B cell (primary cell): Measurements from ENCODE around the gene AP1S3. TPM values are rescaled to one million over a fixed set of nuclear protein-coding genes. Genes with fewer than 3 reads are reported as not detected.

Source experiments
- ATAC-seq: fragments of 200-7000 bp; cut with Tn5 transposase; one replicate; pipeline ENCODE4 v1.10.0; 2021; ENCODE audit warnings: low read depth, mild to moderate bottlenecking, moderate number of reproducible peaks, moderate library complexity
- CTCF ChIA-PET: fragments of 350-600 bp; sonication (Branson Sonifier 250); formaldehyde crosslinking; loops from one replicate; lab custom pipeline; 2021; ENCODE audit warnings: antibody characterized with exemption, inconsistent platforms; lab: Charles Lee
- POLR2A ChIA-PET: fragments of 350-600 bp; sonication (Branson Sonifier 250); formaldehyde crosslinking; loops from one replicate; lab custom pipeline; 2021; ENCODE audit warnings: antibody characterized with exemption; lab: Charles Lee
- DNase-seq: peaks from one replicate; pipeline ENCODE4 v3.0.0; 2013
- H2AFZ ChIP-seq: 2 replicates; pipeline ENCODE4 v1.6.1; 2012; ENCODE audit warnings: mild to moderate bottlenecking, low read depth, low read length; ENCODE audit not compliant: insufficient read depth, poor library complexity, severe bottlenecking
- H3K27ac ChIP-seq, 2 donors: 1 replicate in 1 of 2; 2 replicates in 1 of 2; pipeline ENCODE4 v1.5.1; 2012 to 2013; ENCODE audit warnings: low read length in 2 of 2, mild to moderate bottlenecking in 2 of 2, moderate library complexity in 1 of 2
- H3K27me3 ChIP-seq, 4 experiments: fragments of 200-600 bp in 1 of 4; sonication (generic) in 1 of 4; replicated peaks in 1 of 4; 1 replicate in 2 of 4; 2 replicates in 2 of 4; pipeline versions ENCODE4 v1.6.1 to v1.7.0; 2013 to 2016; ENCODE audit warnings: low read length in 3 of 4, mild to moderate bottlenecking in 2 of 4, mixed read lengths in 1 of 4, moderate library complexity in 1 of 4; ENCODE audit not compliant: insufficient read depth in 4 of 4, control insufficient read depth in 3 of 4; ENCODE audit errors: control extremely low read depth in 1 of 4
- H3K36me3 ChIP-seq, 2 experiments: replicated peaks in 1 of 2; 1 replicate in 1 of 2; 2 replicates in 1 of 2; pipeline versions ENCODE4 v1.6.1 to v1.7.1; 2013; ENCODE audit warnings: low read length in 1 of 2; ENCODE audit not compliant: insufficient read depth in 2 of 2, control insufficient read depth in 1 of 2; ENCODE audit errors: control extremely low read depth in 1 of 2, extremely low read depth in 1 of 2
- H3K4me1 ChIP-seq, 2 donors: fragments of 200-600 bp in 1 of 2; sonication (generic) in 1 of 2; 1 replicate in 1 of 2; 2 replicates in 1 of 2; pipeline versions ENCODE4 v1.5.1 to v1.6.1; 2013 to 2017; ENCODE audit warnings: low read length in 2 of 2; ENCODE audit not compliant: control insufficient read depth in 2 of 2, insufficient read depth in 2 of 2
- H3K4me2 ChIP-seq: replicated peaks from 2 replicates; pipeline ENCODE3; 2012; ENCODE audit warnings: mild to moderate bottlenecking, low read depth, low read length; ENCODE audit not compliant: poor library complexity, severe bottlenecking
- H3K4me3 ChIP-seq, 5 experiments: fragments of 200-600 bp in 1 of 5; sonication (generic) in 1 of 5; 1 replicate in 3 of 5; 2 replicates in 2 of 5; pipeline versions ENCODE4 v1.5.1 to v1.7.0; 2011 to 2016; ENCODE audit warnings: low read length in 4 of 5, mild to moderate bottlenecking in 4 of 5, low read depth in 2 of 5, control low read depth in 1 of 5, moderate library complexity in 1 of 5; ENCODE audit not compliant: insufficient read depth in 1 of 5; ENCODE audit errors: control extremely low read depth in 1 of 5, extremely low read depth in 1 of 5
- H3K79me2 ChIP-seq: fragments of 200-600 bp; sonication (generic); one replicate; pipeline ENCODE4 v1.6.0; 2016; ENCODE audit warnings: low read length; ENCODE audit not compliant: control insufficient read depth, insufficient read depth
- H3K9ac ChIP-seq: fragments of 200-600 bp; sonication (generic); 2 replicates; pipeline ENCODE4 v1.6.1; 2017; ENCODE audit warnings: mild to moderate bottlenecking, low read length, moderate library complexity
- H3K9me3 ChIP-seq, 3 donors: one replicate each; pipeline versions ENCODE4 v1.6.1 to v1.7.1; 2013; ENCODE audit warnings: low read length in 2 of 3; ENCODE audit not compliant: control insufficient read depth in 2 of 3, insufficient read depth in 1 of 3; ENCODE audit errors: control extremely low read depth in 1 of 3
- H4K20me1 ChIP-seq: 2 replicates; pipeline ENCODE4 v1.6.0; 2012; ENCODE audit warnings: mild to moderate bottlenecking, low read length; ENCODE audit not compliant: insufficient read depth, control insufficient read depth, poor library complexity, severe bottlenecking
- H3K27ac Mint-ChIP-seq: one replicate; pipeline ENCODE4 v1.8.0; 2021; ENCODE audit warnings: mixed read lengths
- H3K27me3 Mint-ChIP-seq: one replicate; pipeline ENCODE4 v1.8.0; 2021; ENCODE audit warnings: mixed read lengths
- H3K4me1 Mint-ChIP-seq: one replicate; pipeline ENCODE4 v1.8.0; 2021; ENCODE audit warnings: mixed read lengths
- H3K4me3 Mint-ChIP-seq: one replicate; pipeline ENCODE4 v1.8.0; 2021; ENCODE audit warnings: mixed read lengths
- H3K9me3 Mint-ChIP-seq: one replicate; pipeline ENCODE4 v1.8.0; 2022; ENCODE audit warnings: mixed read lengths; ENCODE audit not compliant: insufficient read depth
- EZH2 ChIP-seq: IDR thresholded peaks from 2 replicates; pipeline ENCODE4 v1.6.1; 2012; ENCODE audit warnings: borderline replicate concordance, low read depth, mild to moderate bottlenecking, moderate library complexity, low read length; ENCODE audit not compliant: insufficient read depth, poor library complexity, severe bottlenecking
- WGBS: methylation state at CpG from one replicate; pipeline ENCODE4 v1.1.5; 2013; ENCODE audit warnings: missing lambda C conversion rate; ENCODE audit not compliant: insufficient coverage; 5-methylcytosine and 5-hydroxymethylcytosine counted together
- intact Hi-C: fragments of 100-400 bp; cut with micrococcal nuclease; formaldehyde crosslinking; loops from one replicate; pipeline ENCODE4 v1.10.0; 2022
- polyA plus RNA-seq: library from polyadenylated mRNA; depleted of rRNA; stranded (reverse); fragments of >200 nt; gene quantifications from 2 replicates; pipeline ENCODE4 v1.2.3, GENCODE V29; 2012
- total RNA-seq, 2 donors: library from RNA; stranded (reverse); fragments of 120-200 nt in 1 of 2; gene quantifications; 1 replicate in 1 of 2; 2 replicates in 1 of 2; pipeline versions ENCODE4 v1.2.3 to v1.2.4, GENCODE V29; 2013 to 2022
- TF ChIP-seq, protein P1 (sequence below): fragments of 200-600 bp; IDR thresholded peaks from one replicate; pipeline ENCODE4 v1.8.0; 2022; ENCODE audit warnings: antibody characterized with exemption, mild to moderate bottlenecking

Gene AP1S3
- total and polyA plus RNA-seq, 2 donors (not counting 1 experiment from before 2014, with no cell fraction given) = 7.2 to 41.4 TPM

DNA sequence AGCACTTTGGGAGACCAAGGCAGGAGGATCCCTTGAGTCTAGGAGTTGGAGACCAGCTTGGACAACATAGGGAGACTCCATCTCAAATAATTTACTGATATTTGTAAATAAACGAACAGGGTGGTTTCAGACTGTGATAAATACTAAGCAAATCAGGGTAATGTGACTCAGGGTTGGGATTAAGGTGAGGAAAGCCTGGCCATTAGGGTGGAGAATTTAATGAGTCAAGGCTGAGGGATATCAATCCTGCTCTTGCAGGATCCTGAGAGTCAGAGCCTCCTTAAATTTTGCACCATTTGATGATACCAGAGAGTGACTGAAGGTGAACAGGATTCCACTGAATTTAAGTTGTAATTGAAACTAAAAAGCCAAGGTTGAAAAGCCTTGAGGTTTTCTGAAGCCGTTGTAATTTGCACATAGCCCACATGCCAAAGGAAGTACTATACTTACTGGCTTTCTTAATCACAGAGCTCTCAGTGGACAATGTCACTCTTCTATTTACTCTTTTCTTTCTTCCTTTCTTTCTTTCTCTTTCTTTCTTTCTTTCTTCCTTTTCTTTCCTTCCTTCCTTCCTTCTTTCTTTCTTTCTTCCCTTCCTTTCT is 28.6 kb upstream of the AP1S3 start:
- ATAC-seq (no peak), DNase-seq (no peak)
- H3K27ac ChIP-seq = no peak overlapping the region
- Mint-ChIP-seq H3K4me3 (peak overlapping the region; percentile 1), H3K27ac (peak overlapping the region; percentile 5), H3K4me1 (peaks cover 16% of the 10 kb centered on the region), H3K9me3 (no peaks in the 10 kb centered on the region), H3K27me3 (no peaks in the 10 kb centered on the region)
- no peak overlapping the region for H3K9ac ChIP-seq
- 14% methylated on average over 1 of the region's 2 CpGs for WGBS
- TF ChIP-seq, protein P1, sequence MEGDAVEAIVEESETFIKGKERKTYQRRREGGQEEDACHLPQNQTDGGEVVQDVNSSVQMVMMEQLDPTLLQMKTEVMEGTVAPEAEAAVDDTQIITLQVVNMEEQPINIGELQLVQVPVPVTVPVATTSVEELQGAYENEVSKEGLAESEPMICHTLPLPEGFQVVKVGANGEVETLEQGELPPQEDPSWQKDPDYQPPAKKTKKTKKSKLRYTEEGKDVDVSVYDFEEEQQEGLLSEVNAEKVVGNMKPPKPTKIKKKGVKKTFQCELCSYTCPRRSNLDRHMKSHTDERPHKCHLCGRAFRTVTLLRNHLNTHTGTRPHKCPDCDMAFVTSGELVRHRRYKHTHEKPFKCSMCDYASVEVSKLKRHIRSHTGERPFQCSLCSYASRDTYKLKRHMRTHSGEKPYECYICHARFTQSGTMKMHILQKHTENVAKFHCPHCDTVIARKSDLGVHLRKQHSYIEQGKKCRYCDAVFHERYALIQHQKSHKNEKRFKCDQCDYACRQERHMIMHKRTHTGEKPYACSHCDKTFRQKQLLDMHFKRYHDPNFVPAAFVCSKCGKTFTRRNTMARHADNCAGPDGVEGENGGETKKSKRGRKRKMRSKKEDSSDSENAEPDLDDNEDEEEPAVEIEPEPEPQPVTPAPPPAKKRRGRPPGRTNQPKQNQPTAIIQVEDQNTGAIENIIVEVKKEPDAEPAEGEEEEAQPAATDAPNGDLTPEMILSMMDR = peak; percentile 22
- no peak for TF ChIP-seq EZH2
- intact Hi-C loops = no loop called here
- CTCF ChIA-PET = no interaction called here
- POLR2A ChIA-PET = no interaction called here
- H3K79me2 ChIP-seq = no peaks in the 10 kb centered on the region
- H3K4me2 ChIP-seq = no peak overlapping the region
- no peaks in the 10 kb centered on the region for H4K20me1 ChIP-seq
- peaks cover 0 to 2% of the 10 kb centered on the region in 2 experiments for H3K36me3 ChIP-seq
- H3K9me3 ChIP-seq = no peaks in the 10 kb centered on the region
- no peak overlapping the region for H3K4me3 ChIP-seq
- peaks cover 0 to 11% of the 10 kb centered on the region in 2 donors for H3K4me1 ChIP-seq
- no peaks in the 10 kb centered on the region for H3K27me3 ChIP-seq
- no peak overlapping the region for H2AFZ ChIP-seq

DNA sequence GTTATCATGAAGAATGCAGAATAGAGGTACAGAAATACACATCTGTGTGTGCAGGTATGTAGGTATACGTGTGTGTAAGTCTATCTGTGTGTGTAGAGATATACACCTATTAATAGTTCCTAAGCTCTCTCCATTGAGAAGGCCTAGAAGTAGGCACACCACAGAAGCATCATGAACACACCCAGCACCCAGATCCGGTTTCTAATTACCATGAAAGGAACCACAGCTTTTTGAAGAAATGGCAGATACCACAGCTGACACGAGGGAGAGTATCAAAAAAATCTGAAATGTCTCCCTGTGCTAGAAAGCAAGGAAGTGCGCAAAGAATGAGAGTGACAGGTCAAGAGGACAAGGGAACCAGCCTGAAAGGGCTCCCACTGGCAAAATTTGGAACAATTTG is 27.7 kb upstream of the AP1S3 start:
- H4K20me1 ChIP-seq = no peaks in the 10 kb centered on the region
- ChIA-PET POLR2A (no interaction called here), CTCF (no interaction called here)
- H3K36me3 ChIP-seq = no peaks in the 10 kb centered on the region
- H3K4me3 Mint-ChIP-seq = no peak overlapping the region
- H3K27ac Mint-ChIP-seq = peak overlapping the region; percentile 1
- 14% methylated on average over 1 of the region's 4 CpGs for WGBS
- DNase-seq (no peak), ATAC-seq (no peak)
- no peak overlapping the region for H2AFZ ChIP-seq
- H3K27me3 ChIP-seq = no peaks in the 10 kb centered on the region
- intact Hi-C loops = no loop called here
- peaks cover 0 to 11% of the 10 kb centered on the region in 2 donors for H3K4me1 ChIP-seq
- TF ChIP-seq, protein P1 = no peak
- TF ChIP-seq EZH2 = no peak
- H3K9me3 Mint-ChIP-seq = no peaks in the 10 kb centered on the region
- H3K27me3 Mint-ChIP-seq = no peaks in the 10 kb centered on the region
- no peaks in the 10 kb centered on the region for H3K79me2 ChIP-seq
- H3K9ac ChIP-seq = no peak overlapping the region
- H3K4me2 ChIP-seq = no peak overlapping the region
- H3K4me1 Mint-ChIP-seq = peaks cover 16% of the 10 kb centered on the region
- no peak overlapping the region for H3K4me3 ChIP-seq
- no peak overlapping the region for H3K27ac ChIP-seq
- H3K9me3 ChIP-seq = no peaks in the 10 kb centered on the region
